HepG2 (cell line): ENCODE results near the gene ENTPD2. TPM values are rescaled to one million over a fixed set of nuclear protein-coding genes. Genes with fewer than 3 reads are reported as not detected.

Experiments used
- ARID2 ChIP-seq: sonication (generic); formaldehyde crosslinking; IDR thresholded peaks from 2 replicates; pipeline ENCODE4 v1.8.1; 2022; ENCODE audit warnings: mild to moderate bottlenecking, missing genetic modification reagents, borderline replicate concordance
- ATF7-NPFF ChIP-seq: sonication (generic); formaldehyde crosslinking; IDR thresholded peaks from 2 replicates; pipeline ENCODE4 v1.8.1; 2023; ENCODE audit warnings: mild to moderate bottlenecking, low read depth, missing genetic modification reagents, moderate library complexity
- BCLAF1 ChIP-seq: fragments of 450-650 bp; IDR thresholded peaks from 2 replicates; pipeline ENCODE4 v1.6.1; 2017; ENCODE audit warnings: mild to moderate bottlenecking
- EEA1 ChIP-seq: sonication (generic); formaldehyde crosslinking; IDR thresholded peaks from 2 replicates; pipeline ENCODE4 v1.5.1; 2020; ENCODE audit warnings: mild to moderate bottlenecking, missing genetic modification reagents, borderline replicate concordance
- HCFC1 ChIP-seq: fragments of 150-350 bp; IDR thresholded peaks from 2 replicates; pipeline ENCODE4 v1.6.1; 2014; ENCODE audit warnings: low read depth, low read length
- IKZF4 ChIP-seq: sonication (generic); formaldehyde crosslinking; IDR thresholded peaks from 2 replicates; pipeline ENCODE4 v1.5.1; 2020; ENCODE audit warnings: borderline replicate concordance, mild to moderate bottlenecking, low read depth, missing genetic modification reagents; ENCODE audit errors: not compliant biosample characterization
- IRF9 ChIP-seq: sonication (generic); formaldehyde crosslinking; IDR thresholded peaks from 2 replicates; pipeline ENCODE4 v1.8.0; 2022; ENCODE audit warnings: missing genetic modification reagents, mild to moderate bottlenecking, borderline replicate concordance
- JUN ChIP-seq: sonication (generic); formaldehyde crosslinking; IDR thresholded peaks from 2 replicates; pipeline ENCODE4 v1.4.0; 2020; ENCODE audit warnings: mild to moderate bottlenecking, missing genetic modification reagents
- JUNB ChIP-seq: sonication (generic); formaldehyde crosslinking; IDR thresholded peaks from 2 replicates; pipeline ENCODE4 v1.8.0; 2022; ENCODE audit warnings: missing genetic modification reagents, mild to moderate bottlenecking, borderline replicate concordance
- MZF1 ChIP-seq: sonication (generic); formaldehyde crosslinking; IDR thresholded peaks from 2 replicates; pipeline ENCODE4 v1.8.1; 2023; ENCODE audit warnings: mild to moderate bottlenecking, missing genetic modification reagents, borderline replicate concordance
- NCOA1 ChIP-seq: sonication (generic); formaldehyde crosslinking; IDR thresholded peaks from 2 replicates; pipeline ENCODE4 v1.9.0; 2021; ENCODE audit warnings: missing genetic modification reagents
- NR2C2 ChIP-seq: sonication (generic); formaldehyde crosslinking; IDR thresholded peaks from 2 replicates; pipeline ENCODE4 v1.4.0; 2020; ENCODE audit warnings: missing genetic modification reagents, mild to moderate bottlenecking, moderate library complexity, borderline replicate concordance
- PHF21A ChIP-seq: sonication (generic); formaldehyde crosslinking; IDR thresholded peaks from 2 replicates; pipeline ENCODE4 v1.5.0; 2020; ENCODE audit warnings: mild to moderate bottlenecking, missing genetic modification reagents
- SNRNP70 ChIP-seq: fragments of 200-400 bp; formaldehyde crosslinking; IDR thresholded peaks from 2 replicates; pipeline ENCODE4 v1.6.1; 2017; ENCODE audit warnings: mild to moderate bottlenecking, low read depth, low read length, moderate library complexity
- ZBTB39 ChIP-seq: sonication (generic); formaldehyde crosslinking; IDR thresholded peaks from 2 replicates; pipeline ENCODE4 v1.5.0; 2020; ENCODE audit warnings: missing genetic modification reagents
- ZC3H4 ChIP-seq: sonication (generic); formaldehyde crosslinking; IDR thresholded peaks from 2 replicates; pipeline ENCODE4 v1.4.0; 2020; ENCODE audit warnings: missing genetic modification reagents, borderline replicate concordance
- ZGPAT ChIP-seq: IDR thresholded peaks from 2 replicates; pipeline ENCODE4 v1.6.1; 2016; ENCODE audit warnings: mild to moderate bottlenecking
- ZNF17 ChIP-seq: sonication (generic); formaldehyde crosslinking; IDR thresholded peaks from 2 replicates; pipeline ENCODE4 v1.5.0; 2020; ENCODE audit warnings: mild to moderate bottlenecking, missing genetic modification reagents
- ZNF660 ChIP-seq: sonication (generic); formaldehyde crosslinking; IDR thresholded peaks from 2 replicates; pipeline ENCODE4 v1.5.1; 2020; ENCODE audit warnings: mild to moderate bottlenecking, low read depth, missing genetic modification reagents, borderline replicate concordance
- ZNF761 ChIP-seq: sonication (generic); formaldehyde crosslinking; conservative IDR thresholded peaks from 2 replicates; pipeline ENCODE4 v1.4.0; 2020; ENCODE audit warnings: mild to moderate bottlenecking, missing genetic modification reagents
- ZNF775 ChIP-seq: sonication (generic); formaldehyde crosslinking; IDR thresholded peaks from 2 replicates; pipeline ENCODE4 v1.4.0; 2020; ENCODE audit warnings: missing genetic modification reagents, mild to moderate bottlenecking, moderate library complexity, borderline replicate concordance
- ZSCAN25 ChIP-seq: sonication (generic); formaldehyde crosslinking; IDR thresholded peaks from 2 replicates; pipeline ENCODE4 v1.8.0; 2022; ENCODE audit warnings: mild to moderate bottlenecking, missing genetic modification reagents
- polyA plus RNA-seq, 8 experiments: library from polyadenylated mRNA; depleted of rRNA in 3 of 8; stranded (reverse) in 7 of 8; unstranded in 1 of 8; fragments of >200 nt; fragmentation: Illumina TruSeq in 4 of 8; extraction: Trizol in 4 of 8; gene quantifications; 2 replicates each; pipeline versions ENCODE4 v1.2.1 to v1.2.3, GENCODE V29; 2011 to 2016; ENCODE audit warnings: low read depth in 4 of 8, missing spikeins in 1 of 8, mixed read lengths in 1 of 8; ENCODE audit not compliant: insufficient read depth in 1 of 8
- total RNA-seq, 5 experiments: library from RNA; depleted of rRNA; stranded (reverse); fragments of >200 nt; fragmentation: Illumina TruSeq; extraction: Trizol; gene quantifications; 2 replicates each; pipeline ENCODE4 v1.2.3, GENCODE V29; 2016; ENCODE audit warnings: low read depth in 1 of 5

ENTPD2 gene
- total and polyA plus RNA-seq, 2 of the 13 experiments (the other 11 are each of a cell fraction or from before 2014, with no cell fraction given), result 0.95 to 3.2 TPM

- TF ChIP-seq IRF9 (CRISPR knock-in tag) (no peak; the same call in 1 of the 2 replicates), SNRNP70 (no peak), JUN (no peak), BCLAF1 (no peak), MZF1 (CRISPR knock-in tag) (no peak), EEA1 (no peak), PHF21A (CRISPR knock-in tag) (no peak), ZNF660 (CRISPR knock-in tag) (no peak), NR2C2 (CRISPR knock-in tag) (no peak), ATF7-NPFF (CRISPR knock-in tag) (no peak), HCFC1 (no peak), ZBTB39 (CRISPR knock-in tag) (no peak), ZNF17 (CRISPR knock-in tag) (no peak), JUNB (no peak), ZGPAT (CRISPR knock-in tag) (no peak), ZNF761 (no peak), ARID2 (no peak), ZSCAN25 (peak; percentile 25; the same call in 1 of the 2 replicates), NCOA1 (no peak), ZNF775 (CRISPR knock-in tag) (no peak), IKZF4 (CRISPR knock-in tag) (no peak), ZC3H4 (CRISPR knock-in tag) (no peak)
These were observed 10.4 kb upstream of the ENTPD2 start (continued) for GRCh38 chr9:137064027-137064879.
